ENCODE results near the gene GALNT2.

GALNT2 gene

GRCh38 chr1:230097370-230097769 lies 30.3 kb downstream of the GALNT2 start:
- DNase-seq, result no peak

DNA sequence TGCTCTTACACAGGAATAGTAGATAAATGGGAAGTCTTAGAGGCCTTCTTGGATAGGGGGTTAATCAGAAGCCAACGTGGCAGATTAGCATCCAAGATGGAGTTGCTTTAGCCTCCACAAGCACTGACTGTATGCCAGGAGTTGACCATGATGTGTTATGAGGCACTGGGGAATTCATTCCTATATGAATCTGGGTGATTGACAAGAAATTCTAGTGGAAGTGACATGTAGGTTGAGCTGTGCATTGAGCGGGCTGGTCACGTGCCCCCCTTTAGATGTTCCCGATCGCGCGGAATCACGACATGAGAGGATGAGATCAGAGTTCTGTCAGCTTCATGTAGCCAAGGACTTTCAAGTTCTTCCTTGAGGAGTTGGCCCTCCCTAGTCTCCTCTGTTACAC lies 31.7 kb downstream of the GALNT2 start:
- no peak for DNase-seq

GRCh38 chr1:230099465-230099864 lies 32.4 kb downstream of the GALNT2 start:
- DNase-seq, result no peak

GRCh38 chr1:230100932-230101331 lies 33.9 kb downstream of the GALNT2 start:
- no peak for DNase-seq

DNA sequence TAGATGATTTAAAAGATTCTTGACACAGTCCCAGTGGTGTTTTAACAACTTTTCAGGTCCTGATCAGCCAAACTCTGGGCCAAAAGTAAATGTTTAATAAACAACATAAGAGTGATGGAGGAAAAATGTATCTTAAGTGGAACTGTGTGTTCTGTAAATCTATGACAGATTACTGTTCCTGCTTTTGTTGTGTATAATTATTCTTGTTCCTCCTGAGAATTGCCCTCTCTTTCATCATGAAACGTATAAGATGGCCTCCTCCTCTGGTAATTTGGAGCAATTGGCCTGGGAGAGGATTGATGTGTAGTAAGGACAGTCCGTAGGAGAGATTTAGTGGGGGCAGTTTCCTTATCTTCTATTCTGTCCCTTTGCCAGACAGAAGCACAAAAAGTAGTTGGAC lies 34.5 kb downstream of the GALNT2 start:
- no peak for DNase-seq

- no peak for DNase-seq
Observed at GRCh38 chr1:230102046-230102445, 35.0 kb downstream of the GALNT2 start.

- DNase-seq, result no peak
Observed at GRCh38 chr1:230102472-230102871, 35.4 kb downstream of the GALNT2 start.

DNA sequence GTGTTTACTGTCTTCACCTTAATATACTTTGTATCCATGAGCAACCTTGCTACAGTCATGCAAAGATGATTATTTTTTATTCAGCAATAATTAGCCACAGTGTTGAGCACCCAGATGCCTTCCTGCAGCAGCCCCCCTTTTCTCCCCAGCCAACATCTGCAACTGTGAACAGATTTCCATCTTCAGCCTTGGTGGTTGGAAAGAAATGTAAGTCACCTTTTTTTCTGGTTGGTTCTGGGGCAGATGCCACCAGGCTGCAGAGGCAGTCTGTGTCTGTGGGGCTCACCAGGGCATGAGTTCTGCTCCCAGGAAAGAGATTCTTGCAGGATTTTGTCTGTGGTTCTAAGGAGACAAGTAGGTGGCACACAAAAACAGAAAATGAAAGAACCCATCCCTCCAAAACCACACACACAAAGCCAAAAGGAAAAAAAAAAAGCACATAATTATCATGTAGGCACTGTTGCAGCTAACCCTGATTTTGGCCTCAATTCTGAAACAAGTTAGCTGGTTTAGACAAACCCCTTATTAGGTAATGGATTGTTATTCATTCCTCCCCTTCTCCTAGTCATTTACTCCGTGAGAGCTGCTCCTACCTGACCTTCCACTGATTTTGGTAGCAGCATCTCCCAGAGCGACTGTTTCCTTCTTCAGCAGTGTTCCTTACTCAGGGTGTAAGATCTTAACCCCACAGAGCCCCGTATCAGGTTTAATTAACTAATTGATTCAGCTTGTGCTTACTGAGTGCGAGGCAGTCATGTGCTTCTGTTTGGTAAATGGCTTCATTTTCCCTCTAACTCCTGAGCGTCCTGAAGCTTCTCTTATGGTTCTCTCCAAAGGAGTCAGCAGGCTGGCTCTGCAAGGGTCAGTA lies 36.5 kb downstream of the GALNT2 start:
- DNase-seq, result no peak

DNA sequence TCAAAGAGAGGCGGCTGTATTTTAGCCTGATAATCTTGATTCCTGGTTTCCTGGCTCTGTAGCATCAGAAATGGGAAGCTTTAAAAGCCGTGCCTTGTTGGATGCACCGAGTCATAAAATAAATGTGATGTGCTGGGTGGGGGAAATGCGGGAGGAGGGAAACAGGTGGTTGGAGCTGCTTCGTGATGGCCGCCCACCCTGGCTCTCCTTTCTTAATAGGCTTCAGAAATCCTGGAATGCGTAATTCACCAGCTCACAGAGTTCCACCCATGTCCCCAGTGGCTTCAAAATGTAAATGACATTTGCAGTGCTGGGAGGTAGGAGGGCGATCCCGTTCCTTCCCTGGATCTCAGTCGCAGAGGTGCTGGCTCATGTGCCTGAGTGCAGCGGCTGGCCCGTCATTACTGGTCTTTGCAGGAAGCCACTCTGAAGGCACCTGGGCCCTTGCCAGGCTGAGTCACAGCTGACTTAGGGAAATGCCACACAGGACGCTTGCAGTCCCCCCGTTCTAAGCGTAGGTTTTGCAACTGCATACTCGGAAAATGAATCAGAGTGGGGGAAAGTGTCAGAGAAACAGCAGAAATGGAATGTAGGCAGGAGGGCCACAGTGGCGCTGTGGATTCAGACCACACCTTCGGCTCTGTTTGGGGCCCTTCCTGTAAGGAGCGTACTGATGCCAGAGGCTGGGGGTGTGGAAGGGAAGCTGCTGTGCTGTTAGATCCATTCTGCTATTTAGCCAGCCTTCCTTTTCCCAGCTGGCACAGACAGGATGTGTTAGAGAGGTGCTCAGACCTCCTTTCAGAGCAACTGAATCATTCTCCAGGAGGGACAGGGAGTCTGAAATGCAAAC lies 37.6 kb downstream of the GALNT2 start:
- DNase-seq, result no peak

GRCh38 chr1:230105245-230105753 lies 38.3 kb downstream of the GALNT2 start:
- DNase-seq, result no peak

GRCh38 chr1:230105754-230106625 lies 39.0 kb downstream of the GALNT2 start:
- no peak for DNase-seq

DNA sequence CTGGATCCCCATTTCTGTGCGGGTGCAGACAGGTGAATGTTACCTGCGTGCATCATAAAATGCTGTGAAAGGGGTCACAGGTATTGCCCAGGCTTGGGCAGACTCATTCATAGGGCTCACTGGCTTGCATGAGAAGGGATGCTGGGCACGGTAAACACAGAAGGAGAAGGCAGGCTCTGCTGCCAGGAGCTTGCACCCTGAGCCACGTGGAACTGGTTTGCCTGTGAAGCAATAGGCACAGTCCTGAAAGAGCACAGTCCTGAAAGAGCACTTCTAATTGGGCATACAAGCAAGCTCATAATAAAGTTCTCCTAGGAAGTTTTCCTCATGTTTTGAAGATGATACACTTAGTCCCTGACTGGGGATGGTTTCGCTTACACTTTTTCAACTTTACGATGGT lies 40.9 kb downstream of the GALNT2 start:
- no peak for DNase-seq

DNA sequence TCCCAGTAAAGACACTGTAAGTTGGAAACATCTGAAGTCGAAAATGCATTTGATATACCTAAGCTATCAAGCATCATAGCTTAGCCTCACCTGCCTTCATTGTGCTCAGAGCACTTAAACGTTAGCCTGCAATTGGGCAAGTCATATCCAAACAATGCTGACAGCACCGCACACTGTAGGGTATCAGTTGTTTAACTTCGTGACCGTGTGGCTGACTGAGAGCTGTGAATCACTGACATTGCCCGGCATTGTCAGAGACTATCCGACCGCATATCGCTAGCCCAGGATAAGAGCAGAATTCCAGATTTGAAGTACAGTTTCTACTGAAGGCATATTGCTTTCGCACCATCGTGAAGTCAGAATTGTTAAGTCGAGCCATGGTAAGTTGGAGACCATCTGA lies 41.5 kb downstream of the GALNT2 start:
- no peak for DNase-seq

GRCh38 chr1:230109066-230109465 lies 42.0 kb downstream of the GALNT2 start:
- no peak for DNase-seq

GRCh38 chr1:230109895-230110667 lies 43.0 kb downstream of the GALNT2 start:
- no peak for DNase-seq

GRCh38 chr1:230110971-230111370 lies 43.9 kb downstream of the GALNT2 start:
- DNase-seq, result no peak

DNA sequence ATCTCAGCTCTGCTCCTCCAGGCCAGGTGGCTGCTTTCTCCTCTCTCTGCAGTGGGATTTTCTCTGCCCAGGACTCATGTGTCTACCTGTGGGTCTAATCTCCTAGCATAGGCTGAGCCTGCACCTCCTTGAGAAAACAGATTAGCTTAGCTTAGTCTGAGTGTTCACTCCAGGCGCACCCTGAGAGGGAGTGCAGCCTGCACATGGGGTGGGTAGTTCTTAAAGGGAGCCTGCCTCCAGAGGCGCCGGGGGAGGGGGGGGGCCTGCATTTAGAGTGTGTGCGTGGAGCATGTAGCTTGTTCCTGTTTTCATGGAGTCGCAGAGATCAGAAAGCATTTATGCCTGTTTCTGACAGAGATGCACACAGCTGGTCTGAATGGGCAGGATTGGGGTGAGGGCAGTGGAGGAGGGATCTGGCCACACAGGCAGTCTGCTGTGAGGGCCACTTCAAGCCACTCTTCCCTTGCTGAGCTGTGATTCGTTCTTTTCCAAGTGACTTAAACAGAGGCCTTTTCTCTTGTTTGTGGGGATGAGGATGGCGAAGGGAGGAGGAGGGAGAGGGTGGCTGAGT lies 45.2 kb downstream of the GALNT2 start:
- DNase-seq, result peak; percentile 26 to 43

DNA sequence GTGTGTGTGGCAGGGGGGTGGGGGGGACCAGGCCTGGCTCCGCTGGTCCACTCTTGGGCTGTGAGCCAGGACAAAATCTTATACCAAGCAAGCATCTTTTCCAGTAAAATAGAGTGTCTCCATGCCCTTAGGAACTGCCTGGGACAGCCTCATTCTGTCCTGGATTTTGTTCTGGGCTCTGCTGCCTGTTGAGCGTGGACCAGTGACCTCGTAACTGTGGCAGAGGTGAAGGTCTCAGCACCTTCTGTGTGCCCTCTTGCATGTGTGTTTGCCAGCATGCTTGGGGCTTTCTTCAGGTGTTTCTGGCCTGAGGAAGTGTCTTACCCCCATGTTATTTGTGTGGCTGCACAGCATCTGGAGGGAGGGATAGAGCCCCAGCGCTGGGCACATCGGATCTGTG lies 45.7 kb downstream of the GALNT2 start:
- DNase-seq, result no peak

DNA sequence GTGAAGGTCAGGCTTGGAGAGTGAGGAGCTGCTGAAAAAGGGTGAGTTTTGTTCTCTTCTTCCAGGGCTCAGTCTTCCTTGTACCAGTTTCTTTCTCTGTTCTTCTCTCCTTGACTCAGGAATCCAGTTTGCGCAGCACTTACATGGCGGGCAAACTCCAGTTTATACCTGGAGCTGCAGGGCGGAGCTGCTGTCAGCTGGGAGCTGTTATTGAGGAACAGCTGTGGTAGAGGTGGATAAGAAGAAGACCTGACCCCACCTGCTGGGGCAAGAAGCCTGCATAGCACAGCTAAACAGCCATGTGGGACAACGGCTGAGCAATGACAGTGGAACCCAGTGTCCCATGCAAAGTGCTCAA lies 46.2 kb downstream of the GALNT2 start:
- DNase-seq, result no peak

GRCh38 chr1:230113593-230114236 lies 46.7 kb downstream of the GALNT2 start:
- DNase-seq, result no peak

DNA sequence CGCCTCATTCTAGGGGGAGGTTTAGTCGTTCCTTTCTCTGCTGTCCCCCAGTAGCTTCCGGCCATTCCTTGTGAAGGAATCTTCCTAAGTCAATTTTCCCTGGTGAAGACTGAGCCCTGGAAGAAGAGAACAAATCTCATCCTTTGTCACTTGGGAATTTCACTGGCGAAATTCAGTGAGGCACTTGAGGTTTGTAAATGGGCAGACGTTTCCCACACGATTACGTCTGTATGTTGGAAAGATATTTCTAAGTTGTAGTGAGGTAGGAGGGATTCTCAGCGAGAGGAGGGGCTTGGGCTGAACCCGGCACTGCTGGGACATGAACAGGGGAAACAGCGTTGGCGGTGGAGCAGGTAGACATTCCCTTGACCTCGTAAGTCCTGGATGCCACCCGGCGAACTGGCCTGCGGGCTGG lies 47.2 kb downstream of the GALNT2 start:
- no peak for DNase-seq
